Neuronal stem cell (in vitro differentiated cells): Measurements from ENCODE around the gene LY6G5C.
A peak's percentile ranks its signal among the peaks of the same experiment; 100 is the strongest.

Source experiments
- DNase-seq: peaks from one replicate; pipeline ENCODE4 v3.0.0-alpha.2; 2013; ENCODE audit warnings: low spot score
- H2AFZ ChIP-seq: one replicate; pipeline ENCODE4 v1.6.1; 2013; ENCODE audit warnings: mild to moderate bottlenecking, low read length, inconsistent platforms
- H2AK5ac ChIP-seq: 2 replicates; pipeline ENCODE4 v1.6.1; 2013; ENCODE audit warnings: low read depth, mild to moderate bottlenecking, inconsistent platforms, low read length, moderate library complexity, mixed read lengths
- H2BK120ac ChIP-seq: 2 replicates; pipeline ENCODE4 v1.6.1; 2013; ENCODE audit warnings: low read depth, mild to moderate bottlenecking, inconsistent platforms, low read length, moderate library complexity, mixed read lengths
- H2BK12ac ChIP-seq: one replicate; pipeline ENCODE4 v1.6.1; 2013; ENCODE audit warnings: low read length, inconsistent platforms
- H2BK15ac ChIP-seq: 2 replicates; pipeline ENCODE4 v1.6.1; 2013; ENCODE audit warnings: mild to moderate bottlenecking, low read length, inconsistent platforms, mixed read lengths
- H2BK5ac ChIP-seq: one replicate; pipeline ENCODE4 v1.6.1; 2013; ENCODE audit warnings: inconsistent platforms, mild to moderate bottlenecking, low read length, moderate library complexity
- H3K14ac ChIP-seq: one replicate; pipeline ENCODE4 v1.6.1; 2013; ENCODE audit warnings: low read length, inconsistent platforms
- H3K18ac ChIP-seq: 2 replicates; pipeline ENCODE4 v1.6.1; 2013; ENCODE audit warnings: low read length, inconsistent platforms
- H3K23ac ChIP-seq: 2 replicates; pipeline ENCODE4 v1.6.1; 2013; ENCODE audit warnings: low read depth, mild to moderate bottlenecking, mixed read lengths, low read length, inconsistent platforms; ENCODE audit not compliant: poor library complexity
- H3K27ac ChIP-seq: replicated peaks from 3 replicates; pipeline ENCODE4 v1.5.1; 2013; ENCODE audit warnings: low read length, inconsistent platforms
- H3K27me3 ChIP-seq, 3 experiments: 2 replicates each; pipeline ENCODE4 v1.6.1; 2013; ENCODE audit warnings: low read length in 3 of 3, mild to moderate bottlenecking in 2 of 3, inconsistent platforms in 1 of 3, low read depth in 1 of 3, mixed read lengths in 1 of 3, moderate library complexity in 1 of 3; ENCODE audit not compliant: control insufficient read depth in 3 of 3, insufficient read depth in 3 of 3
- H3K36me3 ChIP-seq, 2 donors: replicated peaks in 1 of 2; 2 replicates each; pipeline ENCODE4 v1.6.1; 2013; ENCODE audit warnings: low read length in 2 of 2; ENCODE audit not compliant: control insufficient read depth in 2 of 2, insufficient read depth in 2 of 2
- H3K4ac ChIP-seq: 2 replicates; pipeline ENCODE4 v1.6.1; 2013; ENCODE audit warnings: inconsistent platforms, mild to moderate bottlenecking, low read length, moderate library complexity
- H3K4me1 ChIP-seq, 2 donors: 1 replicate in 1 of 2; 2 replicates in 1 of 2; pipeline ENCODE4 v1.6.1; 2013; ENCODE audit warnings: low read length in 2 of 2, low read depth in 1 of 2; ENCODE audit not compliant: control insufficient read depth in 2 of 2, insufficient read depth in 1 of 2
- H3K4me2 ChIP-seq: one replicate; pipeline ENCODE4 v1.6.1; 2013; ENCODE audit warnings: mild to moderate bottlenecking, low read length, inconsistent platforms; ENCODE audit not compliant: insufficient read depth, poor library complexity, severe bottlenecking
- H3K4me3 ChIP-seq, 2 donors: 2 replicates each; pipeline ENCODE4 v1.5.1; 2013; ENCODE audit warnings: low read length in 2 of 2, mild to moderate bottlenecking in 2 of 2, inconsistent platforms in 1 of 2, moderate library complexity in 1 of 2
- H3K79me1 ChIP-seq: one replicate; pipeline ENCODE4 v1.6.1; 2013; ENCODE audit warnings: low read depth, mild to moderate bottlenecking, inconsistent platforms, low read length, moderate library complexity
- H3K9ac ChIP-seq: one replicate; pipeline ENCODE4 v1.6.1; 2013; ENCODE audit warnings: mild to moderate bottlenecking, low read depth, low read length, inconsistent platforms; ENCODE audit not compliant: poor library complexity
- H3K9me3 ChIP-seq, 2 donors: replicated peaks in 1 of 2; 2 replicates each; pipeline versions ENCODE3 to v1.6.1; 2013; ENCODE audit warnings: low read length in 2 of 2, mild to moderate bottlenecking in 2 of 2, inconsistent platforms in 1 of 2, low read depth in 1 of 2, mixed read lengths in 1 of 2, moderate library complexity in 1 of 2; ENCODE audit not compliant: control insufficient read depth in 2 of 2, insufficient read depth in 1 of 2
- H4K8ac ChIP-seq: one replicate; pipeline ENCODE4 v1.6.1; 2013; ENCODE audit warnings: low read depth, mild to moderate bottlenecking, inconsistent platforms, low read length, moderate library complexity
- H4K91ac ChIP-seq: one replicate; pipeline ENCODE4 v1.6.1; 2013; ENCODE audit warnings: low read length, low read depth, mild to moderate bottlenecking, inconsistent platforms; ENCODE audit not compliant: poor library complexity
- WGBS, 2 donors: extraction: QIAGEN DNeasy Blood & Tissue Kit; methylation state at CpG; one replicate each; pipeline ENCODE4 v1.1.7; 2013; ENCODE audit warnings: missing lambda C conversion rate in 2 of 2, mixed read lengths in 1 of 2; ENCODE audit not compliant: insufficient read length in 2 of 2, insufficient replicate concordance in 1 of 2; ENCODE audit errors: extremely low coverage in 2 of 2; 5-methylcytosine and 5-hydroxymethylcytosine counted together

The LY6G5C gene

GRCh38 chr6:31692886-31693285 lies 12.0 kb upstream of the LY6G5C start:
- Histone ChIP-seq H2AFZ (no peak overlapping the region), H3K4ac (no peak overlapping the region), H3K9me3 (no peaks in the 10 kb centered on the region), H2BK120ac (no peak overlapping the region), H2BK15ac (no peak overlapping the region), H3K27ac (no peak overlapping the region), H2AK5ac (no peak overlapping the region), H3K36me3 (peaks cover 46 to 95% of the 10 kb centered on the region in 2 donors), H3K14ac (no peak overlapping the region), H3K79me1 (no peaks in the 10 kb centered on the region), H3K4me3 (no peak overlapping the region), H2BK5ac (no peak overlapping the region), H2BK12ac (no peak overlapping the region), H3K18ac (no peak overlapping the region), H4K91ac (no peak overlapping the region), H3K9ac (no peak overlapping the region), H3K23ac (no peak overlapping the region), H3K4me2 (no peak overlapping the region), H4K8ac (no peak overlapping the region), H3K4me1 (peaks cover 0 to 2% of the 10 kb centered on the region in 2 donors), H3K27me3 (no peaks in the 10 kb centered on the region)
- no CpG with 5 or more reads among the region's 9 CpGs for WGBS, 2 donors
- DNase-seq: no peak

GRCh38 chr6:31692353-31692752 lies 11.5 kb upstream of the LY6G5C start:
- H3K14ac ChIP-seq: no peak overlapping the region
- no peak overlapping the region for H3K4ac ChIP-seq
- no peak overlapping the region for H2BK15ac ChIP-seq
- no peak overlapping the region for H2AFZ ChIP-seq
- H4K8ac ChIP-seq: no peak overlapping the region
- H3K79me1 ChIP-seq: no peaks in the 10 kb centered on the region
- no peak overlapping the region for H3K4me2 ChIP-seq
- no peak overlapping the region for H3K9ac ChIP-seq
- H2BK120ac ChIP-seq: no peak overlapping the region
- no peaks in the 10 kb centered on the region for H3K9me3 ChIP-seq
- H3K18ac ChIP-seq: no peak overlapping the region
- no peak overlapping the region for H3K27ac ChIP-seq
- no peak overlapping the region for H2AK5ac ChIP-seq
- WGBS, 2 donors: no CpG with 5 or more reads among the region's 4 CpGs
- H3K23ac ChIP-seq: no peak overlapping the region
- H2BK5ac ChIP-seq: no peak overlapping the region
- no peak for DNase-seq
- H3K4me1 ChIP-seq: peaks cover 0 to 2% of the 10 kb centered on the region in 2 donors
- H4K91ac ChIP-seq: no peak overlapping the region
- no peak overlapping the region for H2BK12ac ChIP-seq
- H3K36me3 ChIP-seq: peaks cover 48 to 95% of the 10 kb centered on the region in 2 donors
- no peaks in the 10 kb centered on the region for H3K27me3 ChIP-seq
- H3K4me3 ChIP-seq: no peak overlapping the region

GRCh38 chr6:31691564-31692108 lies 10.8 kb upstream of the LY6G5C start:
- H4K91ac ChIP-seq: no peak overlapping the region
- H3K27ac ChIP-seq: no peak overlapping the region
- H3K18ac ChIP-seq: no peak overlapping the region
- H3K4ac ChIP-seq: no peak overlapping the region
- no peak overlapping the region for H2BK120ac ChIP-seq
- no peak overlapping the region for H3K4me3 ChIP-seq
- no peak for DNase-seq
- no peak overlapping the region for H2BK5ac ChIP-seq
- H2BK12ac ChIP-seq: no peak overlapping the region
- H4K8ac ChIP-seq: no peak overlapping the region
- H3K4me2 ChIP-seq: peak overlapping the region; percentile 18
- peaks cover 51 to 96% of the 10 kb centered on the region in 2 donors for H3K36me3 ChIP-seq
- no peak overlapping the region for H3K9ac ChIP-seq
- no peak overlapping the region for H2AK5ac ChIP-seq
- H3K79me1 ChIP-seq: no peaks in the 10 kb centered on the region
- no peak overlapping the region for H3K23ac ChIP-seq
- H3K14ac ChIP-seq: no peak overlapping the region
- peaks cover 0 to 2% of the 10 kb centered on the region in 2 donors for H3K4me1 ChIP-seq
- WGBS, 2 donors: no CpG with 5 or more reads among the region's 12 CpGs
- no peak overlapping the region for H2AFZ ChIP-seq
- H3K9me3 ChIP-seq: no peaks in the 10 kb centered on the region
- H3K27me3 ChIP-seq: no peaks in the 10 kb centered on the region
- H2BK15ac ChIP-seq: no peak overlapping the region

DNA sequence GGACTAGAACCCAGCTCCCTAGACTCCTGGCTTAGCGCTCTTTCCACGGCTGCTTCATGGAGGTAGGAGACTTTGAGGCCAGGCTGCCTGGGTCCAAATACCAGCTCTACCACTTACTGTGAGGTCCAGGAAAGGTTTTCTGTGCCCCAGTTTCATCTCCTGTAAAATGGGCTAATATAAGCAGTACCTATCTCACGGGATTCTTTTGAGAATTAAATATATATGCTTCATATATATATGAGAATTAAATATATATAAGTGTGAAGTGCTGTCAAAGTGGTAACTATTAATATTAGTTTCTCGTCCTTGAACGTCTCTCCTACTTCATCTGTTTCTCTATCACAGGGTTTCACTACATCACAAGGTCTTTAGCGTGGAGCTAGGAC lies 10.2 kb upstream of the LY6G5C start:
- Histone ChIP-seq H2AK5ac (no peak overlapping the region), H2BK12ac (no peak overlapping the region), H2BK15ac (no peak overlapping the region), H4K8ac (no peak overlapping the region), H2AFZ (no peak overlapping the region), H3K36me3 (peaks cover 50 to 96% of the 10 kb centered on the region in 2 donors), H3K27me3 (no peaks in the 10 kb centered on the region), H2BK5ac (no peak overlapping the region), H3K14ac (no peak overlapping the region), H3K9ac (no peak overlapping the region), H3K18ac (no peak overlapping the region), H3K79me1 (no peaks in the 10 kb centered on the region), H3K9me3 (no peaks in the 10 kb centered on the region), H3K27ac (no peak overlapping the region), H3K4me1 (peaks cover 0 to 2% of the 10 kb centered on the region in 2 donors), H4K91ac (no peak overlapping the region), H3K4me3 (no peak overlapping the region), H3K4me2 (no peak overlapping the region), H3K4ac (no peak overlapping the region), H3K23ac (no peak overlapping the region), H2BK120ac (no peak overlapping the region)
- DNase-seq: no peak
- WGBS, 2 donors: no CpG with 5 or more reads among the region's 6 CpGs
